Adrenal gland (tissue), 12 donors: ENCODE results near the gene FUT7. TPM values are rescaled to one million over a fixed set of nuclear protein-coding genes. Genes with fewer than 3 reads are reported as not detected.

Experiments
- DNase-seq, 7 donors: peaks; one replicate each; pipeline ENCODE4 v3.0.0-alpha.2; 2019 to 2020
- H3K27ac ChIP-seq, 5 donors: fragments of 200-600 bp; sonication (generic) in 4 of 5; 1 replicate in 3 of 5; 2 replicates in 2 of 5; pipeline versions ENCODE4 v1.5.1 to v1.8.0; 2016 to 2020; ENCODE audit warnings: mild to moderate bottlenecking in 1 of 5
- H3K27me3 ChIP-seq: fragments of 200-600 bp; 2 replicates; pipeline ENCODE4 v1.8.0; 2021
- H3K36me3 ChIP-seq, 2 donors: fragments of 200-600 bp; replicated peaks in 1 of 2; 1 replicate in 1 of 2; 2 replicates in 1 of 2; pipeline versions ENCODE4 v1.5.1 to v1.8.0; 2018 to 2022
- H3K4me1 ChIP-seq, 2 donors: fragments of 200-600 bp; replicated peaks in 1 of 2; 1 replicate in 1 of 2; 2 replicates in 1 of 2; pipeline versions ENCODE4 v1.5.1 to v1.8.0; 2018 to 2021
- H3K4me3 ChIP-seq, 4 donors: fragments of 200-600 bp; sonication (generic) in 3 of 4; one replicate each; pipeline ENCODE4 v1.5.1; 2016 to 2018
- H3K9me3 ChIP-seq, 3 donors: fragments of 200-600 bp; sonication (generic) in 1 of 3; replicated peaks in 1 of 3; 1 replicate in 2 of 3; 2 replicates in 1 of 3; pipeline versions ENCODE4 v1.5.1 to v1.8.0; 2016 to 2021
- CTCF ChIP-seq, 6 experiments: fragments of 450-650 bp in 4 of 6; fragments of 200-600 bp in 2 of 6; sonication (generic) in 1 of 6; IDR thresholded peaks; 1 replicate in 5 of 6; 2 replicates in 1 of 6; pipeline versions ENCODE4 v1.5.1 to v1.8.0; 2016 to 2021; ENCODE audit warnings: antibody characterized with exemption in 6 of 6, mild to moderate bottlenecking in 2 of 6, moderate library complexity in 1 of 6
- POLR2A ChIP-seq, 2 donors: fragments of 450-650 bp; IDR thresholded peaks; one replicate each; pipeline ENCODE4 v1.6.1; 2017; ENCODE audit warnings: antibody characterized with exemption in 2 of 2, mild to moderate bottlenecking in 2 of 2, moderate library complexity in 1 of 2
- WGBS, 4 donors: extraction: QIAGEN DNeasy Blood & Tissue Kit in 2 of 4; methylation state at CpG; one replicate each; pipeline versions ENCODE4 v1.1.5 to v1.1.7; 2013 to 2017; 5-methylcytosine and 5-hydroxymethylcytosine counted together
- intact Hi-C, 2 donors: fragments of 100-400 bp; cut with DNase I; formaldehyde crosslinking; loops; one replicate each; pipeline versions ENCODE4 v1.14.1 to v1.15.0; 2022 to 2023
- polyA plus RNA-seq, 3 donors: library from polyadenylated mRNA; stranded (reverse); fragments of 200-250 nt in 2 of 3; fragments of 350-450 nt in 1 of 3; fragmentation: Illumina TruSeq in 1 of 3; extraction: RNeasy Lipid Tissue Mini Kit (QIAGEN cat#74804) in 1 of 3; gene quantifications; one replicate each; pipeline ENCODE4 v1.2.3, GENCODE V29; 2013 to 2014
- total RNA-seq, 9 donors: library from RNA; depleted of rRNA in 4 of 9; stranded (reverse); fragments of >200 nt in 4 of 9; fragments of 120-200 nt in 1 of 9; fragmentation: NEBNext Ultra II Directional in 1 of 9; extraction: Animal tissue kit (Norgen Biotek cat#: 25700) in 1 of 9; gene quantifications; one replicate each; pipeline versions ENCODE4 v1.1.0 to v1.2.4, GENCODE V29; 2013 to 2023
- donor health status: healthy with polysubstance abuse.
- donor health status: Bipolar disorder and iron deficiency.
- donor health status: DM: yes; HTN: yes; CAD: no.
- donor health status: DM: no; HTN: no; CAD: no.
- donor health status: DM: no; HTN: no; CAD: no.
- donor health status: DM: yes; HTN: yes; CAD: no.

The FUT7 gene
- total and polyA plus RNA-seq, 12 donors, result 0.11 to 0.69 (median 0.17) TPM; not detected in 5

GRCh38 chr9:137067860-137068538 is 36.1 kb upstream of the FUT7 start:
- Histone ChIP-seq H3K27ac (no peak overlapping the region), H3K4me1 (peaks cover 0 to 8% of the 10 kb centered on the region in 2 donors), H3K27me3 (peaks cover 12% of the 10 kb centered on the region), H3K36me3 (no peaks in the 10 kb centered on the region), H3K4me3 (no peak overlapping the region), H3K9me3 (no peaks in the 10 kb centered on the region)
- 24 to 60% (median 56%) methylated on average over 5 to 12 of the region's 12 CpGs for WGBS, 4 donors
- intact Hi-C loops, result no loop called here
- peak; percentile 74 to 90 (median 78) for DNase-seq
- TF ChIP-seq CTCF (IDR thresholded peaks at IDR 0.05), result peak; percentile 56 to 81 (median 73)
- TF ChIP-seq POLR2A (IDR thresholded peaks at IDR 0.05), result no peak

GRCh38 chr9:137066096-137066861 is 34.4 kb upstream of the FUT7 start:
- DNase-seq, result no peak
- Histone ChIP-seq H3K27me3 (peaks cover 12% of the 10 kb centered on the region), H3K9me3 (no peaks in the 10 kb centered on the region), H3K27ac (no peak overlapping the region), H3K4me3 (no peak overlapping the region), H3K36me3 (no peaks in the 10 kb centered on the region), H3K4me1 (peaks cover 0 to 7% of the 10 kb centered on the region in 2 donors)
- WGBS, 4 donors, result 84 to 92% (median 91%) methylated on average over 4 to 26 of the region's 26 CpGs
- intact Hi-C loops, result no loop called here
- TF ChIP-seq CTCF (IDR thresholded peaks at IDR 0.05) (no peak), POLR2A (IDR thresholded peaks at IDR 0.05) (no peak)

GRCh38 chr9:137065336-137065967 is 33.6 kb upstream of the FUT7 start:
- Histone ChIP-seq H3K27me3 (peaks cover 12% of the 10 kb centered on the region), H3K4me1 (no peaks in the 10 kb centered on the region), H3K4me3 (no peak overlapping the region), H3K27ac (no peak overlapping the region), H3K36me3 (no peaks in the 10 kb centered on the region), H3K9me3 (no peaks in the 10 kb centered on the region)
- no peak for DNase-seq
- intact Hi-C loops, result no loop called here
- WGBS, 4 donors, result 90 to 95% (median 94%) methylated on average over 15 to 23 of the region's 23 CpGs
- no peak for TF ChIP-seq POLR2A (IDR thresholded peaks at IDR 0.05)
- no peak for TF ChIP-seq CTCF (IDR thresholded peaks at IDR 0.05)

DNA sequence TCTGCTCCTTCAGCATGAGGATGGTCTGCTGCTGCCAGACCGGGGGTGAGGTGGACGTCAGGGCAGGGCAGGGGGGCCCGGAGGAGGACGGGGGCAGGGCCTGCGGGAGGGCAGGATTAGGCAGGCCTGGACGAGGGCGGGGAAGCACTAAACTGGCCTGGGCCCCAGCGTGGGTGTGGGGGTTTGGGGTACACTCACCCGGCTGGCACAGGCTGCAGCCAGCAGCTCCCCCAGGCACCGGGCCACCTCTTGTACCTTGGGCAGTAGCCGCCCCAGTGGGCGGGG is 32.9 kb upstream of the FUT7 start:
- H3K4me3 ChIP-seq, result no peak overlapping the region
- H3K4me1 ChIP-seq, result no peaks in the 10 kb centered on the region
- DNase-seq, result no peak
- no peaks in the 10 kb centered on the region for H3K9me3 ChIP-seq
- no peak overlapping the region for H3K27ac ChIP-seq
- 40 to 90% (median 86%) methylated on average over 1 to 12 of the region's 12 CpGs; no CpG with 5 or more reads in 1 of the 4 donors for WGBS, 4 donors
- H3K36me3 ChIP-seq, result no peaks in the 10 kb centered on the region
- H3K27me3 ChIP-seq, result peaks cover 12% of the 10 kb centered on the region
- no peak for TF ChIP-seq POLR2A (IDR thresholded peaks at IDR 0.05)
- no peak for TF ChIP-seq CTCF (IDR thresholded peaks at IDR 0.05)
- intact Hi-C loops, result no loop called here
